T-helper 2 cell (primary cell): ENCODE results near the gene PRSS22.

Source experiments
- DNase-seq, 5 experiments: peaks; one replicate each; pipeline versions ENCODE4 v3.0.0 to v3.0.0-alpha.2; 2012 to 2022

PRSS22 gene

GRCh38 chr16:2852003-2852730, 5.8 kb downstream of the PRSS22 start:
- DNase-seq: no peak

DNA sequence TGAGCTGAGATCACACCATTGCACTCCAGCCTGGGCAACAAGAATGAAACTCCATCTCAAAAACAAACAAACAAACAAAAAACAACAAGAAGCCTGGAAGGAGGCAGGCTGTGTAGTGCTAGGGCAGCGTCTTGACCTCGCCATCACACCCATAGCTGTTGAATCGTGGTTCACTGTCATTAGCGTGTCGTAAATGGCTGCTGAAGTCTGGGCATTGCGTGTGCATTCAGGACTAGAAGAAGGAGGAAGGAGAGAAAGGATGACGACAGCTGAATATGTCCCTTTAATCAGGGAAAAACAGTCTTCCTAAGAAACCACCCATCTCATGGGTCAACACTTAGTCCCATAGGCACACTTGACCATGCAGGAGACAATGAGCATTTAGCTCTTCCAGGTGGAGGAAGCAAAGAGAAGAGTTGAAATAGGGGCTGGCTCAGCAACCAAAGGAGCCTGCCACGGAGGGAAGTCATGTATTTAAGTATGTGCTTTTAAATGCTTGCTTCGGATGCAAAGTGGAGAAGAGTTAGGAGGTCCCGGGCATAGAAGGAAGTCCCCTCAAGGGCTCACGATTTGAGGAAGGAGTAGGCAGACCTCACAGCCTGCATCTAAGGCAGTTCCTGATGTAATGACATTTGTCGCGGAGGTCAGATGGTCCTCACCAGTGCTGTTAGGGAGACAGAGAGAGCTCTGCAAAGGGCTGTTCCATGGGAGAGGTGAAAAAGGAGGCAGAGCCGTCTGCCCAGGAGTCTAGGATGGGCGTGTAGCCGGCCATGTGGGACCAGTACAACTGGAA, 8.8 kb downstream of the PRSS22 start:
- no peak for DNase-seq

DNA sequence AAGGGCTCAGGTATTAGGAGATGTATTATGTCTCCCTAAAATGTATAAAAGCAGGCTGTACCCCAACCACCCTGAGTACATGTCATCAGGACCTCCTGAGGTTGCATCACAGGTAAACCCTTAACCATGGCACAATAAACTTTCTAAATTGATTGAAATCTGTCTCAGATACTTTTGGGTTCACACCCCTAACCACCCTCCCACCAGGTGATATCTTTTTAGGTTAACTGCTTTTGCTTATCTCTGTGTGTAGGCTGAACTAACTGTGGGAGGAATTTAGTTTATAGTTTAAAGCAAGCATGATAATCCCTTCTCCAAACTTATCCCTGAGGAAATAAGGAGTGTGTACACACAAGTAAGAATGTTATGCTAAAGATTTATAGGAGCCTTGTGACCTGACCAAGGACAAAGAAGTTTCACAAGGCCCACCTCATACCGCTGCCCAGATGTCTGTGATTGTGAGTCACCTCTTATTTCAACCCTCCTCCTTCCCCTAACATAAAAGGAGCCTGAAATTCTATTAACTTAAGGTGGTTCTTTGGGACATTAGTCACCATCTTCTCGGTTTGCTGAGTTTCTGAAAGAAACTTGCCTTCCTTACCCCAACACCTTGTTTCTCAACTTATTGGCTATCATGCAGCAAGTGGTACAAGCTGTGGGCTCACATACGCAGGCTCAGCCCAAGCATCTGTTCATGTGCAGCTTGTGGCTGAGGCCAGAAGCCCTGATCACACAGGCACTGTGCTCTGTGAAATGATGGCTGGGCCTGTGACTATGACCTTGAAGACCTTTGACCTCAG, 11.3 kb downstream of the PRSS22 start:
- DNase-seq: peak in 1 of 5 experiments; percentile 72

DNA sequence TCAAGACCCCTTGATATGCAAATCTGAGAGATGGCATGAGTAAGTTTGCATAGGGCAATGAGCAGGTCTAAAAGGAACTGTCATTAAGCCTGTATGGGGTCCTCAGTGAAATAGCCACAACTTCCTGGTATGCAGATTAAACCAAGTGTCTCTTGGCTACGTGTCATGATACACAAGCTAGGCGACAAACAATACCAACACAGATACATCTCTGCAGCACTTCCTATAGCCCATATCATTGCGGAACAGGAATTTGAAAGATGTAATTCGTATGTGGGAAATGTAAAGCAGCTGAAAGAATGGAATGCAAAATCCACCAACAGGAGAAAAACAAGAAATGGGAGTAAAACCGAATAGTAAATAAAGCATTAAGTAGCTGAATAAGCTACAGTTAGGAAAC, 12.9 kb downstream of the PRSS22 start:
- DNase-seq: peak in 1 of 5 experiments; percentile 24

DNA sequence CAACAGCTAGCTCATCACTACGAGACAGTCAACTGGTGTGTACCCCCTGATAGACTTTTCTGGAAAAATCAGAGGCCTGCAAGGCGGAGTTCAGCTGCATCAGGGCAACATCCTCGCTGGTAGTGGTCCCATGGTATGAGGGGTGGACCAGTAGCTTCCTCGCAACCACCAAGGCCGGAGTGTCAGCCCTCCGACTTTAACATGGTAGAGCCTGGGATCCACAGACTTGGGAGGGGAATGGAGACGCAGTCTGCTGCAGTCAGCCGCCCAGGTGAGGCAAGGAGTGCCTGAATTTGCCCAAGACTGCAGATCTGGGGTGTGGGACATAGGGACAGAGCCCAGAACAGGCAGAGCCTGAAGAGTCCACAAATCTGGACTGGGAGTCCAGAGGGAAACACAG, 14.4 kb downstream of the PRSS22 start:
- DNase-seq: no peak

DNA sequence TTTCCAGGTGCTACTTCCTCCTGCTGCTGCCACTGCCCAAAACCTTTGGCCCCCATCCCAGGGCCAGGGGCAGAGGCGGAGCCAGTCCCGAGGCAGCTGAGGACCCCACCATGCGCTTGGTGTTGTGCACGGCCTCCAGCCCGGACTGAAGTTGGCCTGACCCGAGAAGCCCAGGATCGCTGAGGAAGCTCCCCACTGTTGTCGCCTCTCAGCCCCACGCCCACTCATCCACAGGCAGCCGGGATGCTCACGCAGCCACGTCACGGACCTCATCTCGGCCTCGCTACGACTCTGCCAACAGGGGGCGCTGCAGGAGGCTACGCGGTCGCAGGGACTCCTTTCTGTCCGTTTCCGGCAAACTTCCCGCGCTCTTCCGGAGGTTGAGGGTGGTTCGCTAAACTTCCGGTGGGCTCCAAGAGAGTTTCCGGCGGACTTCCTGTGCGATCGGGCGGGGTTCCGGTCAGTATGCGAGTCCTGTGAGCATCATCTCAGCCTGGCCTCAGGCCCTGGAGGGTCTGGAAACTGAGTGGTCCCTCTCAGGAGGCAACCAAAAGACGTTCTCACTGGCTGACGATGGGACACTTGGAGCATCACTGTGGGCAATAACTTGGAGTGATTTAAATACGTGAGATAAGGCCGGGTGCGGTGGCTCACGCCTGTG, 15.5 kb downstream of the PRSS22 start:
- peak in 4 of 5 experiments; percentile 54 to 87 (median 73) for DNase-seq

DNA sequence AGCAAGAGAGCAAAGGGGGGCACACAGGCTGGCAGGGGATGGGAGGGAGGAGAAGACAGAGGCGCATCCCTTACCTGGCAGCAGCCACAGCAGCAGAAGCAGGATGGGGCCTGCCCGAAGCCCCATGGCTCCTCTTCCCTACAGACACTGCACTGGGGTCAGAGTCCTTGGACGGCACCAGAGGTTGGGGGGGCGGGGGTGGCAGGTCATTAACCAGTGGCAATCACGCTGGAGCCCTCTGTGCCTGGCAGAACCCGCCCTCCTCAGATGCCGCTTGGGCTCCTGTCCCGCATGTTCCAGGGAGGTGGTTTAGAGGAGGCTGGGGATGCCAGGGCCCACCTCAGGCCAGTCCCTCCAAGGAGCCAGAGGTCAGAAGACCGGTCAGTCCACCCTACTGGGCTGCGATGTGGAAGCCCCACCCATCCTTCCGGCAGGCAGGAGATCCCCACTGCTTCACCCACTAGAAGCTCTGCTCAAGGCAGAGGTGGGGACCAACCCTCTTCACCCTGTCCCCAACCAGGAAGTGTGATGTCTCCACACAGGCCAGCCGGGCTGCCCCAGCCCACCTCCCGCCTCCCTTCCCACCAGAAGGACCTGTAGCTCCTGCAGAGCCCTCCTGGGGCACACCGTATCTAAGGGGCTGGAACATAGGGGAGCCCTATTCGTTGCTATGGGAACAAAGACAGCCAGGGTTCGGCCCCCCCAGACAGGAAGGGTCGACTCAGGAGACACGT, 16.2 kb downstream of the PRSS22 start:
- DNase-seq: peak in 1 of 5 experiments; percentile 29

DNA sequence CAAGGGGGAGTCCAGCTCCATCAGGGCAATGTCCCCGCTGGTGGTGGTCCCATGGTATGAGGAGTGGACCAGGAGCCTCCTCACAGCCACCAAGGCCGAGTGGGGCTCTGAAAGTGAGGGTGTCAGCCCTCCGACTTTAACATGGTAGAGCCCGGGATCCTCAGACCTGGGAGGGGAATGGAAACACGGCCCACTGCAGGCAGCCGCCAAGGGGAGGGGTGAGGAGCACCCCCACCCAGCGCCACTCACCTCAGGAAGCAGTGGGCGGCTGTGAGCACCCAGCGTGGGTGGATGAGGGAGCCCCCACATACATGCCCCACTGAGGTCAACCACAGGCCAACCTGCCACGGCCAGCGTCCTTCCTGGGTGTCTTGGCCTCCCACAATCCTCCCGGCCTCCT, 17.1 kb downstream of the PRSS22 start:
- peak in 1 of 5 experiments; percentile 18 for DNase-seq

DNA sequence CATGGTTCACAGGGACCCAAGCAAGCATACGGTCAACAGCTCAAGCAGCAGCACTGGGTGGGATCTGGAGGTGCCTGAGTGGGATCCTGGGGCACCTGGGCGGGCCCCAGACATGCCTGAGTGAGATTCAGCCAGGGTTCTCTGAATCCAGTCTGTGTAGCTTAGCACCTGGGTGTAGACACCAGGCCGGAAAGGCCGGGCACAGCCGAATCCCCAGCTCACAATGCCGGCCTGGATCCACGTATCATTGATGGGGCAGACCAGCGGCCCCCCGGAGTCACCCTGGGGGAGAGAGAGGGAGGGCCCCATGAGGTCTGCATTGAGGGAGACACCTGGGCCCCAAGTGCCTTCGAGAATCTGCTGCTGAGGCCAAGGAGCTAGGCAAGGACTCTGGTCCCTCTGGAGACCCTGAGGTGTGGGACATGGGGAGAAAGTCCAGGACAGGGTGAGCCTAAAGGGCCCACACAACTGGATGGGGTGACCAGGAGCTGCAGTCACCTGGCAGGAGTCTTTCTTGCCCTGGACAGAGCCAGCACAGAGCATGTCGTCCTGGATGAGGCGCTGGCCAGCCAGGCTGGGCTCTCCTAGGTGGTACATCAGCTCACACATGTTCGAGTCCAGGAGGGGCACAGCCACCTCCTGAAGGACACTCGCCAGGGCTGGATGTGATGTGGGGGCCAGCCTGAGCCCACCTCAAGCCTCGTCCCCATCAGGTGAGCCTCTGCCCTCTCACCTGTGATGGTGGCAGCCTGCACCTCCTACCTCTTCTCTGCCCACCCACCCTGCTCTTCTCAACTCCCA, 18.1 kb downstream of the PRSS22 start:
- no peak for DNase-seq

- peak in 4 of 5 experiments; percentile 26 to 55 (median 42) for DNase-seq
Measured at GRCh38 chr16:2838928-2839327, 19.0 kb downstream of the PRSS22 start.

GRCh38 chr16:2836646-2837508, 21.1 kb downstream of the PRSS22 start:
- DNase-seq: no peak

DNA sequence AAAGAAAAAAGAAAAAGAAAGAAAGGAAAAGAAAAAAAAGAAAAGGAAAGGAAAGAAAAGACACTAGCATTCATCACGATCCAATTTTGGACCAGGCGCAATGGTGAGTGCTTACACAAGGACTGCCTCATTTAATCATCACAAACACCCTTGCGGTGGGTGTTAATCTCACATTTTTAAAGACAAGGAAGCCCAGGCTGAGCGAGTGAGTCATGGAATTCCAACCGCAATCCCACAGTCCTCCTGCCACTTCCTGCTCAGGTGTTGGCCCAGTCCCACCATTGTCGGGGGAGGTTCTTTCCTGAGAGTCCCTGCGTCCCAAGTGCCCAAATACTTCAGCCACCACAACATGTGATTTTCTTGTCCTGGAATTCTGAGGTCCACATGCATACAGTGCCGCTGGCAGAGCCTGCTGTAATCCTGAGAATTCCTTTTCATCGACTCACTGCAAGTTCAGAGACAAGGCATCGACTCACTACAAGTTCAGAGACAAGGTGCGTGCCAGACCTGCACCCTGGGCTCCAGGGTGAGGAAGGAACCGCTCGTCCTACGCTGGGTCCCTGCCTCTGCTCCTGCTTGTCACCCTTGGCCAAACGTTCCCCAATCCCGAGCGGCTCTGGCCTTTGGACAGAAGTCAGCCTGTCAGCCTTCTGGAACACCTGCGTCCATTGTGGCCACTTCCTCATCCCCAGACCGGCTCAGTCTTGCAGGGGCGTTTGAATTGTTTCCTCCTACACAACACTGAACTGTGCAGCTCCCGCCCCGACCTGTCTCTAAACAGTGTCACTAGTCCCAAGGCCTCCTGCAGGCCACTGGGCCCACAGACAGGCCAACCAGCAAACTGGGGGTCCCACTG, 22.1 kb downstream of the PRSS22 start:
- no peak for DNase-seq

DNA sequence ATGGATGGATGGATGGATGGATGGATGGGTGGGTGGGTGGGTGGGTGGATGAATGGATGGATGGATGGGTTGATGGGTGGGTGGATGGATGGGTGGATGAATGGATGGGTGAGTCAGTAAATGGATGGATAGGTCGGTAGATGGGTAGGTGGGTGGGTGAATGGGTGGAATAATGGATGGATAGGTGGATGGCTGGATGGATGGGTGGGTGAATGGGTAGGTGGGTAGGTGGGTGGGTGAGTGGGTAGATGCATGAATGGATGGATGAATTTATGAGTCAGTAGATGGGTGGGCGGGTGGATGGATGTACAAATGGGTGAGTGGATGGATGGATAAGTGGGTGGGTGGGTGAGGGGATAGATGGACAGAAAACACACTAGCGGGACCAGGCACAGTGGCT, 23.0 kb downstream of the PRSS22 start:
- no peak for DNase-seq

GRCh38 chr16:2833776-2834175, 24.2 kb downstream of the PRSS22 start:
- no peak for DNase-seq

DNA sequence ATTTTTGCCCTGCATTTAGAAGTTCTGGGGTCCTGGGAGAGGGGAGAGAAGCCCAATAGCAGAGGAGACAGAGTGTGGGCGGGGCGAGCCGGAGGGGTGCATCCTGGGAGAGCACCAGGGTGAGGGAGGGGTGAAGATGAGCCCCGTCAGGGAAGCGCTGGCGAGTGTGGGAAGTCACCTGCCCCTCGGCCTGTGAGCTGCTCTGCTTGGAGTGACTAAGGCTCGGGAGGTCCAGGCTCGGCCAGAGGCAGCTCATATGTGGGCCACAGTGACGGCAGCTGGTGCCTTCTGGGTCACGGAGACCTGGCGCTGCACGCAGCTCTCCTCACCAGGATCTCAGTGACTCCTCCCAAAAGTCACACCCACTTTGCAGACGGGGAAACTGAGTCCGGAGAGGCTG, 26.8 kb downstream of the PRSS22 start:
- DNase-seq: no peak

DNA sequence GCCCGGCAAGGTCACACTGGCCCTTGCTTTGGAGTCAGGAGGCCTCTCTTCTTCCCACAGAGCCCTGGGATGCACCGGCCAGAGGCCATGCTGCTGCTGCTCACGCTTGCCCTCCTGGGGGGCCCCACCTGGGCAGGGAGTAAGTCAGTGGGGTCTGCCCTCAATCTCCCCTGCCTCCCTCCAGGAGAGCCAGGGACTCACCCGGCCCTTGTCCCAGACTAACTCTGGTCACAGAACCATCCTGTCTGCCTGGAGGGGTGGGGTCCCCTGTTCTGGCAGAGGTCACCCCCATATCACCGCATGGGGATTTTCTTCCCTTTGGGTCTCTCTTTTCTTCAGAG, 27.6 kb downstream of the PRSS22 start:
- DNase-seq: no peak

DNA sequence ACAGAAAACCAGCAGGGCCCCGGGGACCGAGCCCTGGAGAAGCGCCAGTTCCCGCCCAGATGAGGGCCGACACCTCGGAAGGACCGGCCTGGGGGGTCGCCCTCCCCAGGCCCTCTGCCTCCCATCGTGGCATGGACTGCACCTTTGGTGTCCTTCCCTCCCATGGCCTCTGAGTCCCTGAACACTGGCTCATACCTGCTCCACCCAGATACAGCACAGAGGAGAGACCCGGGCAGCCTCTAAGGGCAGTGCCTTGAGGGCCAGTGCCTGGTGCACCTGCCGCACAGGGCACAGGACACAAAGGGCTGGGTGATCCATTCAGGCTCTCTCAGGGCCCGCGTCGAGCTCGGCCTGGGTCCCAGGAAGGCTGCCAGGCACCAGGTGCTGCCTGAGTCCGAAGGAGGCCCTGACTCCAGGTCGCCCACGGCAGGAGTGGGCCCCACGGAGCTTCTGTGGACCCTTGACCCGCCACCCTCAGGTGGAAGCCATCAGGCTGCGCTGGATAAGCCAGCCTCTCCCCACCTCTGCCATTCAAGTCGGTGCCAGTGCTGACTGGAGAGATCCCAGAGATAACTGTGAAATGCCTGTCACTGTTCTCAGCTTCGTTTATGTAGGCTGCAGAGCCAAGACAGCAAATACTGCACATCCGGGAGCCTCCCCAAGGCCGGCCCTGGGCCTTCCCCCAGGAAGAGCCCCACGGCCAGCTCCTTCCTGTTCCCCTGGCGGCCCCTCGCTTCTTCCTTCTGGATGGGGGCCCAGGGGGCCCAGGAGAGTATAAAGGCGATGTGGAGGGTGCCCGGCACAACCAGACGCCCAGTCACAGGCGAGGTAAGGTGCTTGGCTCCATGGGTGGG, 28.2 kb downstream of the PRSS22 start, which contains the start of gene ZG16B:
TSS of gene ZG16B (plus strand) at position 803 of the 854 bp plus-strand sequence. CDS start 139 bp downstream, outside the sequence.
- DNase-seq: peak in 1 of 5 experiments; percentile 26

- DNase-seq: no peak
Measured at GRCh38 chr16:2828876-2829430, 29.0 kb downstream of the PRSS22 start.
